SKM-1 (cell line): ENCODE measurements around the gene CCT2.

Experiments
- DNase-seq: peaks from one replicate; lab custom pipeline; 2025; ENCODE audit not compliant: unreplicated experiment; lab: John Stamatoyannopoulos, UW

Gene CCT2

DNA sequence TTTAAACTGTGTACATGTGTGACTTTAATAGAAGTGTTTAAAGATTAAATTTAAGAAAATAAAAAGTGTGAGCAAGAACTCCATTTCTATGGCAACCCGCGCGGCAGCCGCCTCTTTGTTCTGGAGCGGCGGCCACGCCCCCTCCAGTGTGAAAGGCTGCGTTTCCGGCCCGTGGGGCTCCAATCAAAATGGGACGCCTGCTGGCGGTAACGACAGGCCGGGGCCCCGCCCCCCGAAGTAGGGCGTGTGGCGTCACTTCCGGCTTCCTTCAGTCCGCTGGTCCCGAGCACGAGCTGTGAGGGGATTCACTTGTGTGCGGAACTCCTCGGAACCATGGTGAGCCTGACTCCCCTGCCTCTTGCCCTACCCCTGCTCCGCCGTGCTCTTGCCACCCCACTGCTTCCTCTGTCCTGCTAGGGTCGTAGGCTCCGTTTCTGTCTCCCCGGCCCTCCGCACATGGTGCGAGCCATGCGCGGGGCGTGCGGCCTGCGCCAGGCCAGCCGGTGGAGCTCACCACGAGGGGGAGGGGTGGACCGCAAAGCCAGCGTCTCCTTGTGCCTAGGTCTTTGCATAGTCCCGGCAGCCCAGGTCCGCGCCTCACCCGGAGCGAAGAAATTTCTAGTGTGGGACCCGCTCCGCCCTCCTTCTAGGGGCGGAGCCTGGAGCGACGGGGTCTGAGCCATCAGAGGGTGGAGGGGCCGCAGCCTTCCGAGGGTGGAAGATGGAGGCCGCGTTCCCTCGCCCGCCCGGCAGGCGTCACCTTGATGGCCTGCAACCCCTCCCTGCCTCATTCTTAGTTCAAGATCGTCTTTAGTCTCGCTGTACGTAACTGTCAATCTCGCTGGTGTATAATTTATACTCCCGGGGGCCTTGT, at the start of gene CCT2:
Gene CCT2, plus strand, starts transcription at position 271 of the 874 bp plus-strand sequence. Its CDS starts 63 bp downstream, at position 334.
- DNase-seq = peak; percentile 53

DNA sequence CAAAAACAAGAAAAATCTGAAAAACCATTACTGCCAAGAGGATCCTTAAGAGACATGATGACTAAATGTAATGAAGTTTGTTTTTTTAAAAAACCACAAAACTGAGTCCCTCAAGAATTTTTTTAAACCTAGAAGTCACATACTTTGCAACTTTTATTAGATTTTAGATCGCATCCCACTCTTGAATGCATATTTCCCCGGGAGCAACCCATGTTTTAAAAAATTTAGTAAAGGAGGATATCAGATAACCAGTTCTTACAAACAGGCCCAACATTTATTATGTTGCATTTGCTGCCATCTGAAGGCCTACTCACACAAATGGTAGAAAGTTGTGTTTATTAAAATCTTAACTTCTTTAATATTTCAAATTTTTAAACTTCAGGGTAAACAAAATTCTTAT, 44.3 kb upstream of the CCT2 start:
- no peak for DNase-seq

DNA sequence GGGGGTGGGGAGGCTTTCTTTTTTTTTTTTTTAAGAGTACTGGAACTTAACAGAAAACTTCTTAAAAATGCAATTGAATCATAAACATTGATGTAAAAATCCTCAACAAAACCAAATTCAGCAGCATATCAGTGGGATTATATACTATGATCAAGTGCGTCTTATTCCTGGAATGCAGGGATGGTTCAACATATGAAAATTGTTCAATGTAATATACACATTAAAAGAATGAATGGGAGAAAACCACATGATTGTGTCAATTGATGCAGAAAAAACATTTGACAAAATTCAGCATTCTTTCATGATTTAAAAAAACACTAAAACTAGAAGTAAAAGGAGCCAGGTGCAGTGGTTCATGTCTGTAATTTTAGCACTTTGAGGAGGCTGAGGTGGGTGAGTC, 41.2 kb upstream of the CCT2 start:
- no peak for DNase-seq

DNA sequence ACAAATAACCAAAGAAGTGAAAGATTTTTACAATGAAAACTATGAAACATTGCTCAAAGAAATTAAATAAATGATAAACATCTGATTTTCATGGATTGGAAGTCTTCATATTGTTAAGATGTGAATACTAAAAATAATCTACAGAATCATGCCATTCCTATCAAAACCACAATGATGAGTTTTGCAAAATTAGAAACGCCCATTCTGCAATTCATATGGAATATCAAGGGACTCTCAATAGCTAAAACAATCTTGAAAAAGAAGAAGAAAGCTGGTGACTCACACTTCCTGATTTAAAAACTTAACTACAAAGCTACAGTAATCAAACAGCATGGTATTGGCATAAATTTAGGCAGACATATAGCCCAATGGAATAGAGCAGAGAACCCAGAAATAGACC, 40.2 kb upstream of the CCT2 start:
- DNase-seq = no peak

GRCh38 chr12:69546693-69547438, 38.4 kb upstream of the CCT2 start:
- DNase-seq = no peak

DNA sequence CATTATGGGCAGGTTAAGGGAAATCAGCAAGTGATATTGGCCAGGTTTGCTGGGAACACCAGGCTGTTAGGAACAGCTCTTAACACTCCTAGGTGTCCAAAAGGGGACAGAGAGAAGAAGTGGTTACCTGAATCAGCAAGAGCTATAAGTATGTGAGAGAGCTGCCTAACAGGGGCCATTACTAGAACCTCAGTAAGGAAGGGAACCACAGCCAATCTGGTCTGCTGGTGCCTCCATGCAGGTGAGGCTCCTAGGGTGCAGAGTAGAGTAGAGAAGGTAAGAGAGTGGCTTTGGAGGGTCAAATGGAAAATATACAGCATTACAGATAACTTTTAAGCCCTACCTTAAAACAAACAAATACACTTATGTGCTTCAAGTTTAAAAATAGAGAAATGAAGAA, 36.6 kb upstream of the CCT2 start:
- no peak for DNase-seq

DNA sequence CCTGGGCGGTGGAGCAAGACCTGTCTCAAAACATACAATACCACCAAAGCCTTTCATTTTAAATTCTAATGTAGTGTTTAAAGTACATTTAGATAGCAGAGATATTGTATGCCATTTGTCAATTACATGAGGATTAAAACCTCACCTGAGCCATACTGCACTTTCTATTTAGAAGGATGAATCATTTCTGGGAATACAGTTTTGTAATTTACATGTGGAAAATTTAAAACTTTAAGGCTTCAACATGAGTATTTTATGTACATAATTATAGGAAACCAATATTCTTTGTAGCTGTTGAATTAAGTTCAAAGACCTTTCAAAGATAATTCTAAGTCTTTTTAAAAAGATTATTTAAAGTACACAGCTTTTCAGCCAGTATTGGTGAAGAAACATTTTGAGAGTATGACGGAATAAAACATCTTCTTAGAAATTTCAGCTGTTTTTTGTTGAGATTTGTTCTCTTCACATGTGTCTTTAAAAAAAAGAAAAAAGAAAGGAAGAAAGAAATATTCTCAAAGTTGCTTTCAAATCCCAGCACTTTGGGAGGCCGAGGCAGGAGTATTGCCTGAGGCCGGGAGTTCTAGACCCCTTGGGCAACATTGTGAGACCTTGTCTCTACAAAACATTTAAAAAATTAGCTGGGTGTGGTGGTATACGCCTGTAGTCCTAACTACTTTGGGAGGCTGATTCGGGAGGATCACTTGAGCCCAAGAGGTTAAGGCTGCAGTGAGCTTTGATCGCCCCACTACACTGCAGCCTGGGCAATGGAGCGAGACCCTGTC, 34.5 kb upstream of the CCT2 start:
- no peak for DNase-seq

GRCh38 chr12:69553628-69554248, 31.5 kb upstream of the CCT2 start:
- no peak for DNase-seq

DNA sequence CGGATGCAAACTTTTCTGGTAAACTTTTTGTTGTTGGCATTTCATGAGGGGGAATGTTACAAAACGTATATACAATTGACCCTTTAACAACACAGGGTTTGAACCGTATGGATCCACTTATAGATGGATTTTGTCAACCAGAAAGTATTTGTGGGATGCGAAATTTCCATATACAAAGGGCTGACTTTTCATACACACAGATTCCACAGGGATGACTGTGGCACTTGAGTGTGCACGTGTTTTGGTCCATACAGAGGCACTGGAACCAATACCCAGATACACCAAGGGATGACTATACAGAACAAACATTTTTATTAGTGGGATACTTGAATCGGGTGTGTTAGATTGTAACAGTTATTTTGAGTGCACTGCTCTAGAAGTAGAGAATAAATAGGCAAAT, 29.8 kb upstream of the CCT2 start:
- DNase-seq = no peak

DNA sequence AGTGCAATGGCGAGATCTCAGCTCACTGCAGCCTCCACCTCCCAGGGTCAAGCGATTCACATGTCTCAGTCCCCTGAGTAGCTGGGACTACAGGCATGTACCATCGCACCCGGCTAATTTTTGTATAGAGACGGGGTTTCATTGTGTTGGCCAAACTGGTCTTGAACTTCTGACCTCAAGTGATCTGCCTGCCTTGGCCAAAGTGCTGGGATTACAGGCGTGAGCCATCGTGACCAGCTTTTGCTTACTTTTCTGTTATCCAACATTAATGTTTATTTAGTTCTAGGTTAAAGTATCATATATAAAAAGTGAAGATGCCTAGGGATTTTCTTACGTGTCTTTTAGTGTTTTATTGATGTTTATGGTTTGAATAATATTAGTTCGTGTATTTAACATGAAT, 28.9 kb upstream of the CCT2 start:
- no peak for DNase-seq

DNA sequence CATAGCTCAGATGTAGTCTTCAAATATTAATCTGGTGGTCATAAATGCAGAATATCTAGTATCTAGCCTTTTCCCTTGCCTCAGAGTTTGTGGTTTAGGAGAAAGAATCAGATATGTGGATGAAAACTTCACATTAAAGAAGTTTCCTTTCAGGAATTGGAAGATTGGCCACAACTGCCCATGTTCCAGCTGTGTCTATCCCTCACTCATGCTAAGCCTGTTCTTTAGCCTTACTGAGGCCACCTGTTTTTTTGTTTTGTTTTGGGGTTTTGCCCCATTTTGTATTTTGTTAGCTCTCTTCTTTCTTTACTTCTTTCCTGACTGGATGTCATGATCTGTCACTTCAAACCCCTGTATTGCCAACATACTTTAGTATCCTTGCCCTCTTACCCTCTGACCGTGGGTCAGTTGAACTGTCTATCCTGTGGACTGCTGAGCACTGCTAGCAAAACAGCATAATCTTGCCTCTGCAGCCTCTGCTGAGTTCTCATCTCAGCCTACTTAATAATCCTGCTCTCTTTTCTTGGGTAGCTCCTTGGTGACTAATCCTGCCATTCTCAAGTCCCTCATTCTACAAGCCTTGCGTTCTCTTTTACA, 22.0 kb upstream of the CCT2 start:
- no peak for DNase-seq

DNA sequence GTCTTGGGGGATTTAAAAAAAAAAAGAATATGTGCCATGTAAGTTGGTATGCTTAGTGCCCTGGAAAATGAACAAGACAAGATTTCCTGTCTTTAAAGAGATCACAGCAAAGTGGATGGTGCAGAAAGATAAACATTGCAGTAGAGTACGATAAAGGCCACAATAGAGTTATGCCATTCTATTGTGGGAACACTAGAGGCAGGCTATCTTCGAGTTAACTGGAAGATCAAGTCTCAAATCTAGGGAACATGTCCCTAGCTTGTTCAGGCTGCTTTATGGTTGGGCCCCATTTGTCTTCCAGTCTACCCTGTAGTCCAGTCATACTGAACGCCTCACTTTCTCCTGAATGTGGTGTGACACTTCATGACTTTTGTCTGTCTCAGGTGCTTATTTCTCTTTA, 18.7 kb upstream of the CCT2 start:
- DNase-seq = no peak

DNA sequence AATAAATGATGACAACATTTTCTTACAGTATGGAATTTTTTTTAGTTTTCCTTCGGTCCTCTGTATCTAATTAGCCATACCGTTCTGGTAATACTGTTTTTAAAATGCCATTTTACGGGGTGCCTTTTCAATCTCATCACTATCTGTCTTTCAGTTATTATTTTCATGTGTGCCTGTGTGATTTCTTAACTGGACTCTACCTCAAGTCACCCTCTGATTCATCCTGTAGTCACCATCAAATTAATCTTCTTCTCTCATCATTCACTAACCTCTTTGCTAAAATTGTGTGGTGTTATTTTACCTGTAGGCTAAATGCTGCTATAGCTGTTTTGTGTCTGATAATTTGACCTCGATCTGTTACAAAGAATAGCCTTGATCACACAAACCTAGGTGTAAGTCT, 16.0 kb upstream of the CCT2 start:
- DNase-seq = no peak

- DNase-seq = no peak
Measured at GRCh38 chr12:69570000-69570516, 15.2 kb upstream of the CCT2 start.

DNA sequence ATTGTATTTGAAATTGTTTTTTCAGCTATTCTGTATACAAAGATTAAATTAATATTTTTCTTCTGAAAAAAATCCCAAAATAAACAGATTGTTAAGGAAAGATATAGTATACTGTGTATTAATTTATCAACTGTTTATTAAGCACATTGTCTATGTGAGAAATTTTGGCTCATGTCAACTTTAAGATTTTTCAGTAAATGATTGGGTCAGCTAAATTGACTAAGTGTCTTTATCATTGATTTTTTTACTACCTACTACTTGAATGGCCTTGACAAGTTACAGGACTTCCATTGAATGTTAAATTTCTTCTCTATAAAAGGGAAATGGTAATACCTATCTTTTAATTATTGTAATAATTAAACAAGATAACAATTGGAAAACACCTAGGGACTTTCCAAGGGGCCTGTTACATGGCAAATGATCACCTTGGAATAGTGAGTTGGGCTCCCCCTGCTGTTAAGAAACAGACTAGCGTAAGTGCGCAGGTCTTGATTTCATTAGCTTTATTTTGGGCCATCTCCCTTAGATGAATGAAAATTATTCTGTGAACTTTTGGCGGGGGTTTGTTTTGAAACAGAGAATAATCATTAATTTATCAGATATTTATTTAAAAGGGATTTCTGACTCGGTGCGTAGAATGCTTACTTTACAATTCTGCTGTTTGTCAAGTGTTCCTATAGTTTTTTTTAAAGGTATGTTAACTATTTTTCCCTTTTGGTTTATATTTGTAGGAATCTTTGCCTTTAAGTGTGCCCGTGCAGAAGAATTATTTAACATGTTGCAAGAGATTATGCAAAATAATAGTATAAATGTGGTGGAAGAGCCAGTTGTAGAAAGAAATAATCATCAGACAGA, 14.5 kb upstream of the CCT2 start:
- peak; percentile 0 for DNase-seq

DNA sequence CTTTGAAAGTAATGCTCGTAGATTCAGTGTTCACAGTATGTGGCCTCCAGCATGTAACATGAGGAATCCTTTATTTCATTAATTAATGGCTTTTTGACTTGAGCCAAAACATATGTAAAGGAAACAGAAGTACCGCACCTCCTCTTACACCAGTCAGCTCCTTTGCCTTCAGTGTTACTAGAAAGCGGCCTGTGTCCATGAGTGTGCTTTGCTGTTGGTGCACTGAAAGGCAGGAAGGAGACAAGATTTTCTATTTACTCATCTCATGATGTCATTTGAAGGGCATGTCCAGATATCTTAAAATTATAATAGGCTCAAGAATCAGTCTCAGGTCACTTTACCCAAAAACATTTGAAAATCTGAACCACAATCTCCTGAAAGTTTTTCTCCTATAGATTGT, 9.9 kb upstream of the CCT2 start:
- DNase-seq = no peak

- no peak for DNase-seq
Measured at GRCh38 chr12:69578283-69578682, 7.0 kb upstream of the CCT2 start.

GRCh38 chr12:69579029-69579428, 6.2 kb upstream of the CCT2 start:
- no peak for DNase-seq

- DNase-seq = no peak
Measured at GRCh38 chr12:69580074-69580473, 5.2 kb upstream of the CCT2 start.

GRCh38 chr12:69583203-69583602, 2.1 kb upstream of the CCT2 start:
- DNase-seq = no peak
